GM18870 (cell line): ENCODE results near the gene OR2B2.
A peak's percentile ranks its signal among the peaks of the same experiment; 100 is the strongest.

Experiments used
- ATAC-seq: cut with Tn5 transposase; IDR thresholded peaks from one replicate; pipeline ENCODE4 v1.9.1; 2021; ENCODE audit warnings: moderate library complexity; ENCODE audit not compliant: unreplicated experiment

OR2B2 gene

DNA sequence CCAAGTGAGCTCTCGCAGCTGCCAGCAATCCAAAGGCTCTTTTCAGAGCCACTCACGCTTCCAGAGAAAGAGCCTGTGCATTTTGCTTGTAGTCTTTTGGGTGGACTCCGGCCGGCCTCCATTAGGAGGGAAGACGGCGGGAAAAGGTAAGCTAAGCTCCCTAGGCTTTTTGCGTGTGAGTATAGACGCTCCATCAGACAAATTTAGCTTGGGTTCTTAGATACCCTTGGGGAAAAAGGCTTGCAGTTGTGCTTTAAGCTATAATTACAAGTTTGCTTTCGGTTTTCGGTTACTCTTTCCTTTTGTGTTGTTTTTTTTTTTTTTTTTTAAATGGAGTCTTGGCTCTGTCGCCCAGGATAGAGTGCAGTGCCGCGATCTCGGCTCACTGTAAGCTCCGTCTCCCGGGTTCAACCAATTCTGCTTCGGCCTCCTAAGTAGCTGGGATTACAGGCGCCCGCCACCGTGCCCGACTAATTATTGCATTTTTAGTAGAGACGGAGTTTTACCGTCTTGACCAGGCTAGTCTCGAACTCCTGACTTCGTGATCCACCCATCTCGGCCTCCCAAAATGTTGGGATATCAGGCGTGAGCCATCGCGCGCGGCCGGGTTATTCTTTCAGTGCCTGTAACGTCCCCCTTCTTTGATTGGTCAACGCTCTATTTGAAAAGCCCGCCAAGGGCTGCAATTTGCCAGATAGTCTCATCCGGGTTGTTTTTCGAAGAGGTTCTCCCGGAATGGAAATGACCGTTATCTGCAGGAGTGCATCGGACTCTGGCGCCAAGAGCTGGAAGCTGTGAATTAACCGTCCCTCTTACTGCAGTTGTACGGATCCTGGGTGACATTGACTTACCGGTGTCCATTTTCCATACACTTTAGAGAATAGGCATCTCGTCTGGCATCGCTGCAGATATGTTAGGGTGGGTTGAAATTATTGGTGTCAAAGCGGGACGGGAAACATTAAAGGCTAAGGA, 18.1 kb downstream of the OR2B2 start:
- ATAC-seq: no peak

DNA sequence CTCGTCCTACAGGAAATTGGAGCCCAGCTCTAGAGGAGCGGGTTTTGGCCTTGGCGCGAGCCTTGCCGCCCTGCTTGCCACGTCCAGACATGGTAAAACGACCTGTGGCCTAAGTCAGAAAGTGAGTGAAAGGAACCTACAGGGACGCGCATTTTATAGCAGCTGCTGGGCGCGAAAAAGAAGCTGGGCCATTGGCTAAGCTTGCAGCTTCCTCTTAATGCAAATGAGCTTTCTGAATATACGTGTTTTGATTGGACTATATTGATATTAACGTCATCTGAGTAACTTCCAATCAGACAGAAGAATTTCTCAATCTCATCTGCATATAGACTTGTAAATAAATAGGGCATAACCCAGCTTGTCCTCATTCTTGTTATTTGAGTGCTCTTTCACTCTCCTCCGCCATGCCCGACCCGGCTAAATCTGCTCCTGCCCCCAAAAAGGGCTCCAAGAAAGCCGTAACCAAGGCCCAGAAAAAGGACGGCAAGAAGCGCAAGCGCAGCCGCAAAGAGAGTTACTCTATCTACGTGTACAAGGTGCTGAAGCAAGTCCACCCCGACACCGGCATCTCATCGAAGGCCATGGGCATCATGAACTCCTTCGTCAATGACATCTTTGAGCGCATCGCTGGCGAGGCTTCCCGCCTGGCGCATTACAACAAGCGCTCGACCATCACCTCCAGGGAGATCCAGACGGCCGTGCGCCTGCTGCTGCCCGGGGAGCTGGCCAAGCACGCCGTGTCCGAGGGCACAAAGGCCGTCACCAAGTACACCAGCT, 18.9 kb downstream of the OR2B2 start:
- peak; percentile 50 for ATAC-seq

DNA sequence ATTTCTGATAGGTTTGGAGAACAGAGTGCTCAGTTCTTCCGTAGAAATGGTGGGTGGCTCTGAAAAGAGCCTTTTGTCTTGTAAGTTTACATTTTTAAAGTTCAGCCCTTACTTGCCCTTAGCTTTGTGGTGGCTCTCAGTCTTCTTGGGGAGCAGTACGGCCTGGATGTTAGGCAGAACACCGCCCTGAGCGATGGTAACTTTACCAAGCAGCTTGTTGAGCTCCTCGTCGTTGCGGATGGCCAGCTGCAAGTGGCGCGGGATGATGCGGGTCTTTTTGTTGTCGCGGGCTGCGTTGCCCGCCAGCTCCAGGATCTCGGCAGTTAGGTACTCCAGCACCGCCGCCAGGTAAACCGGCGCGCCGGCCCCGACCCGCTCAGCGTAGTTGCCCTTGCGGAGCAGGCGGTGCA, 19.5 kb downstream of the OR2B2 start:
- no peak for ATAC-seq

DNA sequence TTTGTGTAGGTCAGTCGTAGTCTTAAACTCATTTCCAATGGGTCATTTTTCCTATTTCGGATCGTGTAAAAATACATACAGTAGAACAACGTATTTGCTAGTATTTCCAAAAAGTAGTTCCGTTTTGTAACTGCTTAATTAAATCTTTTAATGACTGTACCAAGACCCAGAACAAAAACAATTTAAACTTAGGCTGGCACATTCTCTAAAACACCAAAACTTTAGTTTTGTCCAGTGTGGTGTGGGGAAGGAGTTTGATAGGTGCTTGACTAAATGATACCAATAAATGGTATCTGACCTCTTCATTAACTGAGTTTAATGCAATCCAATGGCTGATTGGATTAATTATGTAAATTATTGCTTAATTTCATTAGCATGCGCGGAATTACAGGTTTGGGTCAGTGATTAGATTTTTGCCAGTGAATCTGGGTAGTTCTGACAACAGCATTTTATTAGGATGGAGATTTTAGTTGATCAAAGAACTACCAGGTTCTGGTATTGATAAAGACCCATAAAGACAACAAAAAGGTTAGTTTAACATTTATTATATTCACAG, 20.8 kb downstream of the OR2B2 start:
- no peak for ATAC-seq

DNA sequence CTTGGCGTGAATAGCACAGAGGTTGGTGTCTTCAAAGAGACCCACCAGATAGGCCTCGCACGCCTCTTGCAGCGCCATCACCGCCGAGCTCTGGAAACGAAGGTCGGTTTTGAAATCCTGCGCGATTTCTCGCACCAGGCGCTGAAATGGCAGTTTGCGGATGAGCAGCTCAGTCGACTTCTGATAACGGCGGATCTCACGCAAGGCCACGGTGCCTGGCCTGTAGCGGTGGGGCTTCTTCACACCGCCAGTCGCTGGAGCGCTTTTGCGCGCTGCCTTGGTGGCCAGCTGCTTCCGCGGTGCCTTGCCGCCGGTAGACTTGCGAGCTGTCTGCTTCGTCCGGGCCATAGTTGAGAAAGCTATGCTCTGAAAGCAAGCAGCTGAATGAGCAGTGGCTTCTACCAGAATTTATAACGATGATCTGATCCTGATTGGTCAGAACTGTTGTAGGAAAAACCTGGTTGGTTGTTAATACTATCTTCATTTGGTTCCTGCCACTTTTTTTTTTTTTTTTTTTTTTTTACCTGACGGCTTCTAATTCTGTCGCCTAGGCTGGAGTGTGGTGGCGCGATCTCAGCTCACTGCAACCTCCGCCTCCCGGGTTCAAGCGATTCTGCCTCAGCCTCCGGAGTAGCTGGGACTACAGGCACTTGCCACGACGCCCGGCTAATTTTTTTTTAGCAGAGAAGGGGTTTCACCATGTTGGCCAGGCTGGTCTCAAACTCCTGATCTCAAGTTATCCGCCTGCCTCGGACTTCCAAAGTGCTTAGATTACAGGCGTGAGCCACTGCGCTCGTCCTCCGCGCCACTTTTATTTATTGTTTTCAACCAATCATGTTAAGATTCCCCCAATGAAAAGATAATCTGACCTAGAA, 21.5 kb downstream of the OR2B2 start:
- ATAC-seq: peak; percentile 54

DNA sequence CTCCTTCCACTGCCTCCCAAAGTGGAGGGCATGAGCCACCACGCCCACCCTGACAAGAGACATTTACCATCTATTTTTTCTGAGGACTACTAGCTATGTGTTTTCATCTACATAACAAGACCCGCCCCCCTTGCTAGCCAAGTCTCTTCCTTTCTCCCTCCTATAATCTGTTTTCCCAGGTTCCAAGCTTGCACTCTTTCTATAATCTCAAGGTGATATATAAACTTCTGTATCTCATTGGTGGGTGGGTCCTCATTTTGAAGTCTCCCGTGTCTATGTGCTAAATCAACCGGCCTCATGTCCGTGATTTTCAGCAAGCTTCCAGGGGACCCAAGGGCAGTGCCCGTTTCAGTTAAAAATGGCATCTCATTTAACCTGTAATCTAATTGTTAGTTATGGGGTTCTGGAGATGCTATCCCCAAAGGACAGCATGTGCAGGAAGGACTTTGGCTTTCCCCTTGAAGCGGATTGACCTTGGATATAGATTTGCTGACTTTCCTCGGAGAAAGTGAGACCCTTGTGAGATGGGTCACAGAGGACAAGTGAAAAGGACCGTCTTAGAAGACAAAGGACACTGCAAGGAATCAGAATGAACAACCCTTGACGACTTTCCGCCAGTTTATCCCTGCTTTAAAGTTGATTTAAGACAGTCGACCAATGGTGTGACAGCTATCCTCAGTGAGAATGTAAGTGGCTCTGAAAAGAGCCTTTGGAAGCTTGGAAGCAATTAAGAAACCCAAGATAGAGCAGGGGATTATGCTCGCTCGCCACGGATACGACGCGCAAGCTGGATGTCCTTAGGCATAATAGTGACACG, 22.4 kb downstream of the OR2B2 start:
- no peak for ATAC-seq

DNA sequence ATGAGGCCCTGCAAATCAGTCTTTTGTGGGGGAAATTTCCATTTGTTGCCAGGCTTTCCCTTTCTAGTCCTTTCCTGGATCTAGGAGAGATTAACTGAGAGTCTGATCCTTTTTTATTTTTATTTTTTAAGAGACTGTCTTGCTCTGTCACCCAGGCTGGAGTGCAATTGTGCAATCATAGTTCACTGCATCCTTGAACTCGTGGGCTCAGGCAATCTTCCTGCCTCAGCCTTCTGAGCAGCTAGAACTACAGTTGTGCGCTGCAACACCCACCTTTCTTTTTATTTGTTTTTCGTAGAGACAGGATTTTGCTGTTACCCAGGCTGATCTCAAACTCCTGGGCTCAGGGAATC, 22.9 kb downstream of the OR2B2 start:
- no peak for ATAC-seq

DNA sequence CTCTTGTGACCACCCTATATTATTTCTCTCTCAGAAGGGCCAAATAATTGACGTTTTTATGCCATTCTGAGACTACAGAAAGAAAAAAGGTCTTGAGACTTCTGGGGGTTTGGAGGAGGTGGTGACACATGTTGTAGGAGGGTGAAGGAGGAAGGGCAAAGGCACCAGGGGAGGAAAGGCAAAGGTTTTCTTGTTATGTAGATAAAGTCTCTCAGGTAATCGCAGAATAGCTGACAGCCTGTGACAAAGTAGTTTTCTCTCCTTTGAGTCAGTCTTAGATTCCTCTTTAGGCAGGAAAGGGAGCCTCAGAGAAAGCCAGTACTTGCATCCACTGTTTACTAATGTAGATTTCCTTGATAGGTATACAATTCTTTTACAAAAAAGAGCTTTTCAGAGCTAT, 23.6 kb downstream of the OR2B2 start:
- ATAC-seq: no peak

DNA sequence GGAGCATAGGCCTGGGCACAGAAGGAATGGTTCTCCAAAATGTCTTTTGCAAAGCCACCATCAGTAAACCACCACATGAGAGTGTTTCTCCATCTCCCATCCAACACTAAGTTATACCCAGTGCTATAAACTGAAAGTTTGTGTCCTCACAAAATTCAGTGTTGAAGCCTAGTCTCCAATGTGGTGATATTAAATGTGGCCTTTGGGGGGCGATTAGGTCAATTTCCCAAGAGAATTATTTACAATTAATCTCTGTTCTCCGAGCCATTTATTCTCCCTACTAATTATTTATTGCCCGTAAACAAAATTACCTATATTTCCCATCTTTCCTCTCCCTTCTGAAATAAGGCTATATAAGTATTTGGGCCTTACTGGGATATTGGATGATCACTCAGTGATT, 26.1 kb downstream of the OR2B2 start:
- no peak for ATAC-seq

DNA sequence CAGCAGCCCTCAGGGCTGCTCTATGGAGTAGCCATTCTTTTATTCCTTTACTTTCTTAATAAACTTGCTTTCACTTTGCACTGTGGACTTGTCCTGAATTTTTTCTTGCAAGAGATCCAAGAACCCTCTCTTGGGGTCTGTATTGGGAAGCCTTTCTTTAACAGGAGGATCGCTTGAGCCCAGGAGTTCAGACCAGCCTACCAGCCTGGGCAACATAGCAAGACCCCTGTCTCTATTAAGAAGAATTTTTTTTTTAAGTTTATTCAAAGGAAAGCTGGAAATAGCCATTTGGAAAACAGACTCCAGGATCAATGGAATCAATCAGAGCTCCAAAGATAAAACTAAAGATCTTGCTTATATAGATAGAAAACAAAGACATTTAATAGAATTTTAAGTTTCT, 29.1 kb downstream of the OR2B2 start:
- ATAC-seq: no peak

DNA sequence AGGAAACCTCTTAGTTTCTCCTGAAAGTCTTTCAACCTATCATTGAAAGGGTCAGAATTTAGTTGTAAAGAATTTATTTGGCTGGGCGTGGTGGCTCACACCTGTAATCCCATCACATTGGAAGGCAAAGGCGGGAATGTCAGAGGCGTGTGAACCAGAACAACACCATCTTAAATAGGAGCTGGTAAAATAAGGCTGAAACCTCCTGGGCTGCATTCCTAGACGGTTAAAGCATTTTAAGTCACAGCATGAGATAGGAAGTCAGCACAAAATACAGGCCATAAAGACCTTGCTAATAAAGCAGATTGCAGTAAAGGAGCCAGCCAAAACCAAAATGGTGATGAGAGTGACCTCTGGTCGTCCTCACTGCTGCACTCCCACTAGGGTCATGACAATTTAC, 29.6 kb downstream of the OR2B2 start:
- ATAC-seq: no peak

DNA sequence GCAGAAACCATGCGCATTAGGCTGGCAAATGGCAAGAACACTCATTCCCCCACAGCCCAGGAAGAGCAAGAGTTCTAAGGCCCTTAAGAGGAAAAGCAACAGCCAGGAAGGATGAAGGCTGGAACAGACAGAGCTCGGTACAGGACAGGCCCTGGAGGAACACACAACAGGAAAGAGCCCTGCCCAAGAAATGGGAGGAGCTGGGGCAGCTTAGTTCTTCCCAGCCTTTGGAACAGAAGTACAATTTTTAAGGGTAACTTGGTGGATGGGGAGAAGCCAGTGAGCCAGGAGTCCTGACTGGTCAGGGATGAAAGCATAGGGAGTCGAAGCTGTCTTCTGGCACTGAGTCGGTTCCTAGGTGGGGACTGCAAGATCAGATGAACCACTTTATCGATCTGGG, 32.4 kb downstream of the OR2B2 start:
- no peak for ATAC-seq

DNA sequence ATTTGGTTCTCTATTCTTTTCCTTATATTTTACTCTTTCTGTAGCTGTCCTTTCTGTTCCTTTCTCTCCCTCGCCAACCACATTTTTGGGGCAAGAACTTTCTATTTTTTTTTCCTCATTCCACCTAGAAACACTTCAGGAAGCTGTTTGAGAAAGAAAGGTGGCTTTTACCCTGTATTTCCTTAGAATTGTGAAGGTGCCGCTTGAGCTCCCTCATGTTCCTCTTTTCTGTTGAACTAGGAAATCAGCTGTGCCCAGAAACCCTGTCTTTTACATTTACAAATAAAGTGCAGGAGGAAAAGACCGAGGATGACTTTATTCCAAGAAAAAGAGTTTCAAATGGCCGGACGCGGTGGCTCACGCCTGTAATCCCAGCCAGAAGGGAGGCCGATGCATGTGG, 38.2 kb downstream of the OR2B2 start:
- no peak for ATAC-seq

DNA sequence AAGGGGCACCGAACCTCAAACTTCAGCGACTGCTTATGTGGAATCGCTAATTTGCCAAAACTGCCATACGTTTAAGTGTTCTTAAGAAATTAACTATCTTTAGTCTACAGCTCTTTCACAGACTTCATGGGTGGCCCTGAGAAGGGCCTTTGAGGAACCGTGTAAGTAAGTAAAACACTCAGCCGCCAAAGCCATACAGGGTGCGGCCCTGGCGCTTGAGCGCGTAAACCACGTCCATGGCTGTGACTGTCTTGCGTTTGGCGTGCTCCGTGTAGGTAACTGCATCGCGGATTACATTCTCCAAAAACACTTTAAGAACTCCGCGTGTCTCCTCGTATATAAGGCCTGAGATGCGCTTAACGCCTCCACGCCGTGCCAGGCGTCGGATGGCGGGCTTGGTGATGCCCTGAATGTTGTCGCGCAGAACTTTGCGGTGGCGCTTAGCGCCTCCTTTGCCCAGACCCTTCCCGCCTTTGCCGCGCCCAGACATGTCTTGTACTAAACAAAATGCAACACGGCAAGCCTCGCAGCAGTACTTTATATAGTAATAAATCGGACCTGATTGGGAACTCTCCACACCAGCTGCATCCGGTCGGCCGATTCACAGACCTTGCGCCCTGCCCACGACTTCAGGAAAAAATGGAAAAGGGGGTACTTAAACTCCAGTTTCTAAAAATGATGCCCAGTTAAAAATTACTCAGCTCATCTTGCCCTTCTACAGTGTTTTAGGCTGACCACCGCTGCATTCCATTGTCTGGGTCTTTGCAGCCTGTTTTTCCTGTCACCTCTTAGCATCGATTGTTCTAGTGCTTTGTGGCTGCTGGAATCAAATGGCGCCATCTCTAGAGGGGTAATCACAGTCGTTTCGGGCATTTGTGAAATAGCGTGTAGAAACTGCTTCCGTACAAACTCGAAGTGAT, 38.9 kb downstream of the OR2B2 start:
- ATAC-seq: no peak

DNA sequence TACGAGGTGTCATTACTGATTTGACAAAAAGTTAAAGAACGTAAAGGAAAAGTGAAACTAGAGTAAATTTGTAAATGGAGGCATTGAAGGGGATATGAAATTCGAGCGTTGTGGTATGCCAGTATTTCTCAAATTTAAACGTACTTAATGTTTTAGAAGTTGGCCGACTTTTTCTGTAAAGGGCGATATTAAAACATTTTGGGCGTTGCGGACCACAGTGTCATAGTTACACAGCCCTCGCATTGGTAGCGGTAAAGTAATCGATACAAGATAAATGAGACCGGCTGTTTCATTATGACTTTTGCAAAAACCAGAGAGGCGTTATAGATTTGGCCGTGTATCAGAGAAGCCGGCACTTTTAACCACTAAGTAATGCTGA, 39.6 kb downstream of the OR2B2 start:
- ATAC-seq: no peak

DNA sequence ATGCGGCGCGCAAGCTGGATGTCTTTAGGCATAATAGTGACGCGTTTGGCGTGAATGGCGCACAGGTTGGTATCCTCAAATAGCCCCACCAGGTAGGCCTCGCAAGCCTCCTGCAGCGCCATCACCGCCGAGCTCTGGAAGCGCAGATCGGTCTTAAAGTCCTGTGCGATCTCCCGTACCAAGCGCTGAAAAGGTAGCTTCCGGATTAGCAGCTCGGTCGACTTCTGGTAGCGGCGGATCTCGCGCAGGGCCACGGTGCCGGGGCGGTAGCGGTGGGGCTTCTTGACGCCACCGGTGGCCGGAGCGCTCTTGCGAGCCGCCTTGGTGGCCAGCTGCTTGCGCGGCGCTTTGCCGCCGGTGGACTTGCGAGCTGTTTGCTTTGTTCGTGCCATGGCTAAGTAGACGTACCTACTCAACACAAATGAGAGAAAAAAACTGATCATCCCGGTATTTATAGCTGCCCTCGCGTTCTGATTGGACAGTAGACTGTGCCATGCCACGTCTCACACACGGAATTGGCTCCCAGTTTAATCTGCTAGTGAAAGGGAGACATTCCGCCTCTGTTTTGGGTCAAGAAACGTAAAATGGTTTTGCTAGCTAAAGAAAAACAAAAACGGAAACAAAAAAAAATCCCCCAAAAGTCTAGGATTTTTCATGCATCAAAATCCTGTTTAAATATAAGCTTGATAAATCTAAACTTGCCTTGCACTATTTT, 40.1 kb downstream of the OR2B2 start:
- ATAC-seq: peak; percentile 52

DNA sequence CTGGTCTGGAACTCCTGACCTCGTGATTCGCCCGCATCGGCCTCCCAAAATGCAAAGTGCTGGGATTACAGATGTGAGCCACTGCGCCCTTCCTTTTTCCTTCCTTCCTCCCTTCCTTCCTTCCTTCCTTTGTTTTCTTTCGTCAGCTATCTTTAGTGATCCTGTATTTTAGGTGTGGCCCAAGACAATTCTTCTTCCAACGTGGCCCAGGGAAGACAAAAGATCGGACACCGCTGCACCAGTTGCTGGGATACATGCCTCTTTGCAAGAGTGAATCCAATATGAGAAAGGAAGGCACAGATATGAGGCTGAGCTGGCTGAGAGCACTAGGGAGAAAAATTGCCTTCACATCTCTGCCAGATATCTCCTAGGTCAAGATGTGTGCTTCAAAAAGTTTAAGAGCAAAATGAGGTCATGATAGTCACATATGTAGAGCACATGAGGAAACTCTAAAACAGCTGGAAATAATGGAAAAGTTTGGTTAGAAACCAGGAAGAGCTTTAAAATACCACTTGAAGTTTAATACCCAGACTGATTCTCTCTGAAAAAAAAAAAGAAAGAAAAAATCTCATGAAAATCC, 41.8 kb downstream of the OR2B2 start:
- no peak for ATAC-seq

DNA sequence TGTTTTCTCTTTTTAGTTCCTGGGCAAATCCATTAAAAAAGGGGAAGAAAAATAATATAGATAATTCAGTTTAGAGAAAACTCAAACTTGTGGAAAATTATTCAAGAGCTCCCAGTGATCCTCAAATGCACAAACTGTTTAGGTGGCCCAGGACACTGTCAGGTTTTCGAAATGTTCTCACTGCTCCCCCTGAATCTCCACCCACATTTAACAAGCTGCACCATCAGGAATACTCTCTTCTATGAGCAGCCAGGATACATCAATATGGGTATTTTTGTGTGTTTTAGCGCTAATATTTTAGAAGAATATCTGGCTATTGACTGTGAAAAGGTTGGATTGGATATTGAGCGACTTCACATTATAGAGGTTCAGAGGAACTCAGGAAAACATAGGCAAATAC, 43.9 kb downstream of the OR2B2 start:
- ATAC-seq: no peak
